GM23338 (cell line): Measurements from ENCODE around the gene CCDC187. TPM values are rescaled to one million over a fixed set of nuclear protein-coding genes. Genes with fewer than 3 reads are reported as not detected.

ENCODE experiments used
- ATAC-seq: fragments of 200-7000 bp; cut with Tn5 transposase; 3 replicates; pipeline ENCODE4 v1.9.1; 2020
- DNase-seq: peaks from one replicate; pipeline ENCODE4 v3.0.0-alpha.2; 2015; ENCODE audit warnings: low spot score
- H2AFZ ChIP-seq: fragments of 200-600 bp; sonication (generic); 2 replicates; pipeline ENCODE4 v1.8.0; 2016; ENCODE audit warnings: antibody characterized with exemption, mild to moderate bottlenecking, moderate library complexity
- H3F3A ChIP-seq: fragments of 200-600 bp; sonication (generic); replicated peaks from 2 replicates; pipeline ENCODE4 v1.8.0; 2017; ENCODE audit warnings: antibody characterized with exemption, mixed run types, low read depth
- H3K27ac ChIP-seq: fragments of 200-600 bp; sonication (generic); 2 replicates; pipeline ENCODE4 v1.6.1; 2016; ENCODE audit warnings: low read depth
- H3K27me3 ChIP-seq: fragments of 200-600 bp; sonication (generic); 2 replicates; pipeline ENCODE4 v1.8.0; 2016; ENCODE audit warnings: mild to moderate bottlenecking, mixed run types, moderate library complexity; ENCODE audit not compliant: insufficient read depth
- H3K36me3 ChIP-seq: fragments of 200-600 bp; sonication (generic); 2 replicates; pipeline ENCODE4 v1.8.0; 2016; ENCODE audit warnings: mild to moderate bottlenecking; ENCODE audit not compliant: insufficient read depth
- H3K4me1 ChIP-seq: fragments of 200-600 bp; sonication (generic); 2 replicates; pipeline ENCODE4 v1.8.0; 2016; ENCODE audit warnings: mild to moderate bottlenecking, moderate library complexity; ENCODE audit not compliant: insufficient read depth
- H3K4me2 ChIP-seq: fragments of 200-600 bp; sonication (generic); 2 replicates; pipeline ENCODE4 v1.7.1; 2017; ENCODE audit warnings: mixed run types
- H3K4me3 ChIP-seq: fragments of 200-600 bp; sonication (generic); 2 replicates; pipeline ENCODE4 v1.6.1; 2016; ENCODE audit warnings: mixed run types
- H3K79me2 ChIP-seq: fragments of 200-600 bp; sonication (generic); replicated peaks from 2 replicates; pipeline ENCODE4 v1.8.0; 2017; ENCODE audit warnings: mild to moderate bottlenecking; ENCODE audit not compliant: insufficient read depth
- H3K9me2 ChIP-seq: fragments of 200-600 bp; sonication (generic); 2 replicates; pipeline ENCODE4 v1.8.0; 2017; ENCODE audit not compliant: insufficient read depth
- H4K20me1 ChIP-seq: fragments of 200-600 bp; sonication (generic); replicated peaks from 2 replicates; pipeline ENCODE4 v1.8.0; 2017; ENCODE audit warnings: mild to moderate bottlenecking; ENCODE audit not compliant: insufficient read depth
- H3K27ac Mint-ChIP-seq: 2 replicates; pipeline ENCODE4 v1.8.0; 2020; ENCODE audit warnings: inconsistent platforms, mild to moderate bottlenecking, moderate library complexity, mixed read lengths
- H3K27me3 Mint-ChIP-seq: 3 replicates; pipeline ENCODE4 v1.8.0; 2022; ENCODE audit warnings: low read depth, mild to moderate bottlenecking, moderate library complexity, mixed read lengths, inconsistent platforms; ENCODE audit not compliant: insufficient read depth, poor library complexity
- H3K36me3 Mint-ChIP-seq: 3 replicates; pipeline ENCODE4 v1.8.0; 2021; ENCODE audit warnings: low read depth, mild to moderate bottlenecking, inconsistent platforms, moderate library complexity, mixed read lengths
- H3K4me1 Mint-ChIP-seq: 3 replicates; pipeline ENCODE4 v1.8.0; 2020; ENCODE audit warnings: mild to moderate bottlenecking, inconsistent platforms, mixed read lengths
- H3K4me3 Mint-ChIP-seq: 3 replicates; pipeline ENCODE4 v1.8.0; 2021; ENCODE audit warnings: moderate library complexity, mild to moderate bottlenecking, inconsistent platforms, mixed read lengths
- H3K9me3 Mint-ChIP-seq: 3 replicates; pipeline ENCODE4 v1.8.0; 2020; ENCODE audit warnings: moderate library complexity, mild to moderate bottlenecking, inconsistent platforms, mixed read lengths
- ETS1 ChIP-seq: IDR thresholded peaks from 2 replicates; pipeline ENCODE4 v1.6.1; 2016; ENCODE audit warnings: antibody characterized with exemption
- EZH2 ChIP-seq: fragments of 200-600 bp; sonication (generic); IDR thresholded peaks from one replicate; pipeline ENCODE4 v1.8.0; 2017; ENCODE audit warnings: antibody characterized with exemption, mild to moderate bottlenecking, low read depth; ENCODE audit not compliant: unreplicated experiment
- EZH2phosphoT487 ChIP-seq: fragments of 200-600 bp; sonication (generic); IDR thresholded peaks from one replicate; pipeline ENCODE4 v1.8.1; 2018; ENCODE audit warnings: antibody characterized with exemption; ENCODE audit not compliant: unreplicated experiment
- POLR2AphosphoS5 ChIP-seq: IDR thresholded peaks from 2 replicates; pipeline ENCODE4 v1.6.1; 2016; ENCODE audit warnings: antibody characterized with exemption, low read depth
- polyA plus RNA-seq: library from polyadenylated mRNA; unstranded; fragments of >200 nt; fragmentation: Nextera tagmentation; extraction: Ambion mirVana; gene quantifications from 2 replicates; pipeline ENCODE4 v1.2.1, GENCODE V29; 2016
- total RNA-seq: library from RNA; depleted of rRNA; stranded (reverse); fragments of >200 nt; shearing (Covaris generic); gene quantifications from 2 replicates; pipeline ENCODE4 v1.2.3, GENCODE V29; 2014
- TF ChIP-seq, protein P1 (sequence below), 2 experiments: fragments of 200-600 bp in 1 of 2; sonication (generic) in 1 of 2; conservative IDR thresholded peaks; 2 replicates each; pipeline versions ENCODE4 v1.5.1 to v1.6.1; 2016 to 2017; ENCODE audit warnings: antibody characterized with exemption in 2 of 2, low read depth in 2 of 2, mild to moderate bottlenecking in 2 of 2, moderate library complexity in 1 of 2

Gene CCDC187
- total and polyA plus RNA-seq, 2 experiments from 2014 or later: 0.14 TPM; not detected in 1

DNA sequence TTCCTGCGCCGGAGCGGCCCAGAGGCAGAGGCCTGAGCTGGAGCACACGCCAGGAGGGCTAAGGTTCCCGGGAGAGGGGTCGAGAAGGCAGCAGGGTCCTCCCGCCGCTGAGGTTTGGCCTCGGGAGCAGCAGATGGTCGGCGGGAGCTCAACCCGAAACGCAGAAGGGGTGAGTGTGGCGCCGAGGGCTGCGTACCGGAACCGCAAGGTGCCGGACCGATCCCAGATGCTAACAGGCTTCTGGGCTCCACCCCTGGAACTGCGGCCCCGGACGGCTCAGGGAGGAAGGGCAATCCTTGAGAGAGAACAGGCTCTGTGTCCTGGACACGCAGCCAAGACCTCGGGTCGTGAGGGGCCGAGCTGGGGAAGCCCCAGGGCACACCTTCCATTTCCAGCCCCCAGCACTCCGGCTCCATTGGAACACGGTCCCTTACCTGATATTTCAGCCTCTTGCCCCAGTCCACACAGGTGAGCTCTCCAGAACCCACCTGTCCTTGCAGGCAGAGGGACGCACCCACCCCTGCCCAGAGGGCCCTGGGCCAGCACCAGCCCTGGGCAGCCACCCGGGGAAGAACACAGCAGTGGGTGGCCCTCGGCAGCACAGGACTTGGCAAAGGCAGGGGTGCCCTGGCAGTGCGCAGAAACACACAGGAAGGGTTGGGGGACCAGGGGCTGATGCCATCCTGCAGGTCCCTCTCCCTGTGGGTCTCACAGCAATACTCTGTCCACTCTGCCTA is 100.3 kb downstream of the CCDC187 start:
- Histone ChIP-seq H3K27ac (no peak overlapping the region), H3K36me3 (no peaks in the 10 kb centered on the region), H3K9me2 (no peaks in the 10 kb centered on the region), H3K4me1 (no peaks in the 10 kb centered on the region; the same call in 1 of the 2 replicates), H3K27me3 (peaks cover 77% of the 10 kb centered on the region), H4K20me1 (peaks cover 19% of the 10 kb centered on the region), H3K4me2 (peak overlapping the region; percentile 72), H3K4me3 (peak overlapping the region; percentile 47), H2AFZ (no peak overlapping the region), H3K79me2 (no peaks in the 10 kb centered on the region), H3F3A (0 out of 2 replicates have a peak, but pooled peaks cover 2% of the 10 kb centered on the region)
- H3K4me3 Mint-ChIP-seq: peak overlapping the region; percentile 39; the same call in 2 of the 3 replicates
- H3K9me3 Mint-ChIP-seq: no peaks in the 10 kb centered on the region
- ATAC-seq (peak; percentile 1; the same call in 1 of the 3 replicates), DNase-seq (no peak)
- TF ChIP-seq, protein P1, sequence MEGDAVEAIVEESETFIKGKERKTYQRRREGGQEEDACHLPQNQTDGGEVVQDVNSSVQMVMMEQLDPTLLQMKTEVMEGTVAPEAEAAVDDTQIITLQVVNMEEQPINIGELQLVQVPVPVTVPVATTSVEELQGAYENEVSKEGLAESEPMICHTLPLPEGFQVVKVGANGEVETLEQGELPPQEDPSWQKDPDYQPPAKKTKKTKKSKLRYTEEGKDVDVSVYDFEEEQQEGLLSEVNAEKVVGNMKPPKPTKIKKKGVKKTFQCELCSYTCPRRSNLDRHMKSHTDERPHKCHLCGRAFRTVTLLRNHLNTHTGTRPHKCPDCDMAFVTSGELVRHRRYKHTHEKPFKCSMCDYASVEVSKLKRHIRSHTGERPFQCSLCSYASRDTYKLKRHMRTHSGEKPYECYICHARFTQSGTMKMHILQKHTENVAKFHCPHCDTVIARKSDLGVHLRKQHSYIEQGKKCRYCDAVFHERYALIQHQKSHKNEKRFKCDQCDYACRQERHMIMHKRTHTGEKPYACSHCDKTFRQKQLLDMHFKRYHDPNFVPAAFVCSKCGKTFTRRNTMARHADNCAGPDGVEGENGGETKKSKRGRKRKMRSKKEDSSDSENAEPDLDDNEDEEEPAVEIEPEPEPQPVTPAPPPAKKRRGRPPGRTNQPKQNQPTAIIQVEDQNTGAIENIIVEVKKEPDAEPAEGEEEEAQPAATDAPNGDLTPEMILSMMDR (conservative IDR thresholded peaks at IDR 0.05; ENCODE audit: low read depth in 2 of 2): no peak
- TF ChIP-seq EZH2: peak; percentile 70
- TF ChIP-seq EZH2phosphoT487: peak; percentile 31
- TF ChIP-seq ETS1: no peak
- peaks cover 7% of the 10 kb centered on the region; the same call in 2 of the 3 replicates for H3K4me1 Mint-ChIP-seq
- H3K27me3 Mint-ChIP-seq: peaks cover 69% of the 10 kb centered on the region
- H3K36me3 Mint-ChIP-seq: peaks cover 6% of the 10 kb centered on the region
- H3K27ac Mint-ChIP-seq: no peak overlapping the region

DNA sequence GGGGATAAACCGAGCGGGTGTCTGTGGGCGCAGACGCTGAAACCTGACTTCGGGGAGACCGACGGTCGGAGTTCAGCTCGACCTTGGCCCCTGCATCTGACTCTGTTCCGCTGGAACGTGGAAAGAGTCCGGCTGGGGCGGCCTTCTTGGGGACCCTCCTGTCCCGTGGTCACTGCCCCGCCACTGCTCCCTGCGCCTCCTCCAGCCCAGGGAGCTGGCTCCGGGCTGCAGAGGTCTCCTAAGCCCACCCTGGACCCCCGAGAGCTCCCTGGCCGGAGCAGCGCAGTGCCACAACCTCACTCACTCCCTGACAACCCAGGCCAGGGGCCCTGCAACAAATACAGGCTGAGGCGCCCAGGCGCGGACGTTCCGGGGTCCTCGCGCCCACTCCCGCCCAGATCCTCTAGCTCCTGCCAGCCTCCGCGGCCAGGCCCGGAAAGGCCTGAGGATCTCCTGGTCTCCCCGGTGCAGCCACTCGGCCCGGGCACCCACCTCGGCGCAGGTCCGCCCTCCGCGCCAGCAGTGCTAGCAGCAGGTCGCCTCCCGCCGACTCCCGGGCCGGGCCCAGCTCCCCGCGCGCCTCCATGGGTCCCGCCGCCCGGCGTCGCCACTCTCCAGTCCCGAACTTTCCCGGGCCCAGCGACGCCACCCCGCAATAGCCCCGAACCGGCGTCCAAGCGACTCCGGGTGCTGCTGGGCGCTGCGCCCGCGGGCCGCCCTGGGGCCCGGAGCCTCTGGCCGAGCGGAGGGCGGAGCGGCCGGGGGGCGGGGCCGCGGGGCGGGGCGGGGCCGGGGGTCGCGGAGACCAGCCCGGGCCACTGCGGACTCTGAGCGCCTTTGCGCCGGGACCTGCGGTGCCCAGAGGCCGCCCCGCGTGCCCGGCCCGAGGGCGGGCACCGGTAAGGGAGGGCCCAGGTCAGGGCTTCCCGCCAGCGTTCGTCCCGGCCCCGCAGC is 101.2 kb downstream of the CCDC187 start:
- H3K27ac Mint-ChIP-seq: no peak overlapping the region
- Histone ChIP-seq H3F3A (0 out of 2 replicates have a peak, but pooled peaks cover 2% of the 10 kb centered on the region), H3K4me1 (peaks cover 6% of the 10 kb centered on the region; the same call in 1 of the 2 replicates), H3K36me3 (no peaks in the 10 kb centered on the region), H4K20me1 (peaks cover 19% of the 10 kb centered on the region), H3K27me3 (peaks cover 85% of the 10 kb centered on the region), H3K4me3 (peak overlapping the region; percentile 47), H3K27ac (no peak overlapping the region), H3K79me2 (no peaks in the 10 kb centered on the region), H2AFZ (no peak overlapping the region), H3K9me2 (no peaks in the 10 kb centered on the region), H3K4me2 (peak overlapping the region; percentile 72)
- peaks cover 3% of the 10 kb centered on the region; the same call in 1 of the 3 replicates for H3K36me3 Mint-ChIP-seq
- peak; percentile 14; the same call in 2 of the 3 replicates for ATAC-seq
- peaks cover 8% of the 10 kb centered on the region; the same call in 2 of the 3 replicates for H3K4me1 Mint-ChIP-seq
- no peaks in the 10 kb centered on the region for H3K9me3 Mint-ChIP-seq
- H3K4me3 Mint-ChIP-seq: peak overlapping the region; percentile 39; the same call in 2 of the 3 replicates
- DNase-seq: peak; percentile 35
- peaks cover 78% of the 10 kb centered on the region for H3K27me3 Mint-ChIP-seq
- TF ChIP-seq POLR2AphosphoS5: no peak
